K562 (cell line): ENCODE measurements around the gene MYO1B. TPM values are rescaled to one million over a fixed set of nuclear protein-coding genes. Genes with fewer than 3 reads are reported as not detected.

Source experiments
- ATAC-seq: fragments of 200-7000 bp; cut with Tn5 transposase; 3 replicates; pipeline ENCODE4 v1.9.1; 2020; ENCODE audit warnings: moderate library complexity
- BruUV-seq: library from RNA; stranded (reverse); fragments of 400-500 nt; replicated peaks from 2 replicates; lab custom pipeline; 2021; lab: Mats Ljungman, UMichigan
- CTCF ChIA-PET: fragments of 300-600 bp; formaldehyde crosslinking; extraction: SDS; loops from one replicate; lab custom pipeline; 2021; ENCODE audit warnings: low intra/inter-chr PET ratio; lab: Yijun Ruan, JAX
- POLR2A ChIA-PET: fragments of 300-600, 350-650 bp; sonication (Branson Sonifier 250); formaldehyde crosslinking; extraction: SDS; loops from one replicate; lab custom pipeline; 2021; ENCODE audit warnings: antibody characterized with exemption, inconsistent platforms; lab: Yijun Ruan, JAX
- DNase-seq, 4 experiments: peaks; one replicate each; pipeline versions ENCODE4 v3.0.0 to v3.0.0-alpha.2; 2011 to 2018; ENCODE audit warnings: low spot score in 3 of 4, mixed read lengths in 3 of 4; ENCODE audit errors: extremely low read depth in 1 of 4
- FAIRE-seq: peaks from 2 replicates; lab custom pipeline; 2011; peaks lifted over from hg19 to GRCh38; lab: Jason Lieb, UNC
- H2AFZ ChIP-seq: 2 replicates; pipeline ENCODE4 v1.6.0; 2011; ENCODE audit warnings: low read depth, low read length, control low read depth, inconsistent platforms
- H3K27ac ChIP-seq: fragments of 200-600 bp; 3 replicates; pipeline ENCODE4 v1.8.0; 2011; ENCODE audit warnings: low read depth, mild to moderate bottlenecking, control low read depth, inconsistent platforms, low read length, moderate library complexity, mixed read lengths; ENCODE audit errors: extremely low read depth
- H3K27me3 ChIP-seq, 2 experiments: fragments of 300-600 bp in 1 of 2; 2 replicates in 1 of 2; 3 replicates in 1 of 2; pipeline versions ENCODE4 v1.6.0 to v1.8.0; 2011; ENCODE audit warnings: inconsistent platforms in 2 of 2, low read length in 2 of 2, mild to moderate bottlenecking in 1 of 2, mixed read lengths in 1 of 2, moderate library complexity in 1 of 2; ENCODE audit not compliant: control insufficient read depth in 2 of 2, insufficient read depth in 2 of 2
- H3K36me3 ChIP-seq: fragments of 300-600 bp; 3 replicates; pipeline ENCODE4 v1.8.0; 2011; ENCODE audit warnings: mild to moderate bottlenecking, low read length, inconsistent platforms; ENCODE audit not compliant: control insufficient read depth, insufficient read depth
- H3K4me1 ChIP-seq, 2 experiments: fragments of 200-600 bp in 1 of 2; replicated peaks in 1 of 2; 2 replicates in 1 of 2; 3 replicates in 1 of 2; pipeline versions ENCODE4 v1.5.1 to v1.8.0; 2011; ENCODE audit warnings: inconsistent platforms in 2 of 2, low read length in 2 of 2, mild to moderate bottlenecking in 1 of 2, mixed read lengths in 1 of 2, moderate library complexity in 1 of 2; ENCODE audit not compliant: control insufficient read depth in 2 of 2, insufficient read depth in 2 of 2
- H3K4me2 ChIP-seq: 2 replicates; pipeline ENCODE4 v1.6.1; 2011; ENCODE audit warnings: low read length, control low read depth, inconsistent platforms, mixed read lengths; ENCODE audit not compliant: insufficient read depth
- H3K4me3 ChIP-seq: fragments of 200-600 bp; sonication (generic), shearing (Covaris generic); 2 replicates; pipeline ENCODE4 v1.5.1; 2016; ENCODE audit warnings: control low read depth, inconsistent platforms
- H3K79me2 ChIP-seq: fragments of 200-600 bp; 3 replicates; pipeline ENCODE4 v1.8.0; 2011; ENCODE audit warnings: low read length, inconsistent platforms; ENCODE audit not compliant: control insufficient read depth, insufficient read depth
- H3K9ac ChIP-seq, 2 experiments: 2 replicates each; pipeline versions ENCODE4 v1.6.0 to v1.6.1; 2011; ENCODE audit warnings: low read depth in 2 of 2, low read length in 2 of 2, control low read depth in 1 of 2, inconsistent platforms in 1 of 2, mild to moderate bottlenecking in 1 of 2, mixed read lengths in 1 of 2; ENCODE audit not compliant: insufficient read depth in 1 of 2
- H3K9me1 ChIP-seq: one replicate; pipeline ENCODE4 v1.6.0; 2011; ENCODE audit warnings: inconsistent platforms, mild to moderate bottlenecking, low read length, moderate library complexity; ENCODE audit not compliant: control insufficient read depth, insufficient read depth
- H3K9me3 ChIP-seq: replicated peaks from 2 replicates; pipeline ENCODE4 v1.5.1; 2011; ENCODE audit warnings: low read depth, low read length, inconsistent platforms; ENCODE audit not compliant: control insufficient read depth, insufficient read depth
- H4K20me1 ChIP-seq: replicated peaks from 2 replicates; pipeline ENCODE4 v1.6.1; 2011; ENCODE audit warnings: low read length, inconsistent platforms, mixed read lengths; ENCODE audit not compliant: control insufficient read depth, insufficient read depth
- ZNF134 ChIP-seq: fragments of 250-450 bp; sonication (Bioruptor Pico); conservative IDR thresholded peaks from 2 replicates; pipeline ENCODE4 v1.4.0; 2020
- WGBS: fragments of 100-300 bp; shearing (Covaris generic); methylation state at CpG from one replicate; pipeline ENCODE4 v1.1.6; 2016; ENCODE audit warnings: low coverage, mixed read lengths; ENCODE audit not compliant: insufficient coverage; ENCODE audit errors: missing lambda C conversion rate; 5-methylcytosine and 5-hydroxymethylcytosine counted together
- in situ Hi-C: fragments of 300-500 bp; cut with MboI; formaldehyde crosslinking; loops from 4 replicates; pipeline ENCODE4 v1.15.0; 2018; ENCODE audit warnings: inconsistent platforms, mixed read lengths
- intact Hi-C: fragments of 100-400 bp; cut with micrococcal nuclease; formaldehyde crosslinking; loops from 2 replicates; pipeline ENCODE4 v1.14.2; 2022
- polyA plus RNA-seq, 8 experiments: library from polyadenylated mRNA; depleted of rRNA in 4 of 8; stranded (reverse) in 5 of 8; unstranded in 3 of 8; fragments of >200 nt; fragmentation: Nextera tagmentation in 2 of 8; fragmentation: Illumina TruSeq in 1 of 8; extraction: Ambion mirVana in 2 of 8; extraction: Trizol in 1 of 8; gene quantifications; 2 replicates each; pipeline versions ENCODE4 v1.2.1 to v1.2.3, GENCODE V29; 2011 to 2014; ENCODE audit warnings: inconsistent platforms in 1 of 8, missing spikeins in 1 of 8
- total RNA-seq, 7 experiments: library from RNA; depleted of rRNA in 6 of 7; stranded (reverse); fragments of >200 nt in 6 of 7; fragmentation: Illumina TruSeq in 2 of 7; extraction: Trizol in 2 of 7; gene quantifications; 2 replicates each; pipeline versions ENCODE4 v1.2.1 to v1.2.3, GENCODE V29; 2011 to 2021; ENCODE audit warnings: low replicate concordance in 1 of 7
- TF ChIP-seq, protein P1 (sequence below), 3 experiments: fragments of 200-800 bp in 1 of 3; fragments of 250-450 bp in 1 of 3; fragments of 450-650 bp in 1 of 3; sonication (Bioruptor Pico) in 1 of 3; sonication (Bioruptor generic) in 1 of 3; formaldehyde crosslinking in 1 of 3; IDR thresholded peaks; 2 replicates each; pipeline versions ENCODE4 v1.6.1 to v1.8.0; 2016 to 2022; ENCODE audit warnings: mild to moderate bottlenecking in 2 of 3, missing genetic modification characterization in 2 of 3, missing compliant biosample characterization in 1 of 3, moderate library complexity in 1 of 3
- TF ChIP-seq, protein P2 (sequence below), 2 experiments: IDR thresholded peaks; 2 replicates each; pipeline ENCODE4 v1.6.1; 2011; ENCODE audit warnings: borderline replicate concordance in 1 of 2, control low read depth in 1 of 2, low read depth in 1 of 2, low read length in 1 of 2, mild to moderate bottlenecking in 1 of 2, mixed read lengths in 1 of 2, moderate library complexity in 1 of 2; ENCODE audit not compliant: insufficient read depth in 1 of 2, insufficient read length in 1 of 2, poor library complexity in 1 of 2, severe bottlenecking in 1 of 2; ENCODE audit errors: extremely low read depth in 1 of 2
- TF ChIP-seq, protein P3 (sequence below), 2 experiments: fragments of 450-650 bp; conservative IDR thresholded peaks; 2 replicates each; pipeline ENCODE4 v1.6.1; 2017; ENCODE audit warnings: mild to moderate bottlenecking in 2 of 2, moderate library complexity in 2 of 2
- TF ChIP-seq, protein P4 (sequence below): sonication (generic); formaldehyde crosslinking; IDR thresholded peaks from 2 replicates; pipeline ENCODE4 v1.8.1; 2023; ENCODE audit warnings: mild to moderate bottlenecking, missing genetic modification reagents

MYO1B gene
- total and polyA plus RNA-seq, 9 of the 15 experiments (the other 6 are each of a cell fraction or from before 2014, with no cell fraction given) = 0.04 to 0.33 (median 0.20) TPM; not detected in 5

DNA sequence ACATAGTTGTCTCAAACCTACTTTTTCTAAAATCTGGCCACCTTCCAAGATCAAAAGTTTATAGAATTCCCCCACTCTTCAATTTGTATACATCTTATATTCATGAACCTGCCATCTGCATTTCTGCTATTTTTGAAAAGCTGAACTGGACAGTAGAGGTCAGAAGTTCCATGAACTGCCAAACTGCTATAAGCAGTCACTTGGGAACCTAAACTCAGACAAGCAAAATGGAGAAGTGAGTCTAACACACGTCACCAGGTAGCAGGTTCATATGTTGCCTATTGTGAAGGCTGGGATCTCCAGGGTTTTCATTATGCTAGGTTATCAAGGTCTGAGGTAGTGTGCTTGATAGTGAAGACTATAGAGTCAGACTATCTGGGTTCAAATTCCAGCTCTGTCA is 2.0 kb upstream of the MYO1B start:
- H3K9me1 ChIP-seq = no peaks in the 10 kb centered on the region
- no peak overlapping the region for H3K4me2 ChIP-seq
- no peaks in the 10 kb centered on the region for H3K36me3 ChIP-seq
- no TSS peak for BruUV-seq
- CTCF ChIA-PET = no interaction called here
- H4K20me1 ChIP-seq = no peaks in the 10 kb centered on the region
- H3K9me3 ChIP-seq = no peaks in the 10 kb centered on the region
- no peaks in the 10 kb centered on the region for H3K27me3 ChIP-seq
- POLR2A ChIA-PET = no interaction called here
- TF ChIP-seq, protein P1, sequence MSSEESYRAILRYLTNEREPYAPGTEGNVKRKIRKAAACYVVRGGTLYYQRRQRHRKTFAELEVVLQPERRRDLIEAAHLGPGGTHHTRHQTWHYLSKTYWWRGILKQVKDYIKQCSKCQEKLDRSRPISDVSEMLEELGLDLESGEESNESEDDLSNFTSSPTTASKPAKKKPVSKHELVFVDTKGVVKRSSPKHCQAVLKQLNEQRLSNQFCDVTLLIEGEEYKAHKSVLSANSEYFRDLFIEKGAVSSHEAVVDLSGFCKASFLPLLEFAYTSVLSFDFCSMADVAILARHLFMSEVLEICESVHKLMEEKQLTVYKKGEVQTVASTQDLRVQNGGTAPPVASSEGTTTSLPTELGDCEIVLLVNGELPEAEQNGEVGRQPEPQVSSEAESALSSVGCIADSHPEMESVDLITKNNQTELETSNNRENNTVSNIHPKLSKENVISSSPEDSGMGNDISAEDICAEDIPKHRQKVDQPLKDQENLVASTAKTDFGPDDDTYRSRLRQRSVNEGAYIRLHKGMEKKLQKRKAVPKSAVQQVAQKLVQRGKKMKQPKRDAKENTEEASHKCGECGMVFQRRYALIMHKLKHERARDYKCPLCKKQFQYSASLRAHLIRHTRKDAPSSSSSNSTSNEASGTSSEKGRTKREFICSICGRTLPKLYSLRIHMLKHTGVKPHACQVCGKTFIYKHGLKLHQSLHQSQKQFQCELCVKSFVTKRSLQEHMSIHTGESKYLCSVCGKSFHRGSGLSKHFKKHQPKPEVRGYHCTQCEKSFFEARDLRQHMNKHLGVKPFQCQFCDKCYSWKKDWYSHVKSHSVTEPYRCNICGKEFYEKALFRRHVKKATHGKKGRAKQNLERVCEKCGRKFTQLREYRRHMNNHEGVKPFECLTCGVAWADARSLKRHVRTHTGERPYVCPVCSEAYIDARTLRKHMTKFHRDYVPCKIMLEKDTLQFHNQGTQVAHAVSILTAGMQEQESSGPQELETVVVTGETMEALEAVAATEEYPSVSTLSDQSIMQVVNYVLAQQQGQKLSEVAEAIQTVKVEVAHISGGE (CRISPR knock-in tag; IDR thresholded peaks at IDR 0.05) = no peak
- TF ChIP-seq, protein P2, sequence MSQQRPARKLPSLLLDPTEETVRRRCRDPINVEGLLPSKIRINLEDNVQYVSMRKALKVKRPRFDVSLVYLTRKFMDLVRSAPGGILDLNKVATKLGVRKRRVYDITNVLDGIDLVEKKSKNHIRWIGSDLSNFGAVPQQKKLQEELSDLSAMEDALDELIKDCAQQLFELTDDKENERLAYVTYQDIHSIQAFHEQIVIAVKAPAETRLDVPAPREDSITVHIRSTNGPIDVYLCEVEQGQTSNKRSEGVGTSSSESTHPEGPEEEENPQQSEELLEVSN (IDR thresholded peaks at IDR 0.05; ENCODE audit: borderline replicate concordance in 1 of 2, extremely low read depth in 1 of 2, insufficient read depth in 1 of 2, insufficient read length in 1 of 2, low read depth in 1 of 2, low read length in 1 of 2, poor library complexity in 1 of 2, severe bottlenecking in 1 of 2) = no peak
- TF ChIP-seq ZNF134 (CRISPR knock-in tag) = no peak
- TF ChIP-seq, protein P3, sequence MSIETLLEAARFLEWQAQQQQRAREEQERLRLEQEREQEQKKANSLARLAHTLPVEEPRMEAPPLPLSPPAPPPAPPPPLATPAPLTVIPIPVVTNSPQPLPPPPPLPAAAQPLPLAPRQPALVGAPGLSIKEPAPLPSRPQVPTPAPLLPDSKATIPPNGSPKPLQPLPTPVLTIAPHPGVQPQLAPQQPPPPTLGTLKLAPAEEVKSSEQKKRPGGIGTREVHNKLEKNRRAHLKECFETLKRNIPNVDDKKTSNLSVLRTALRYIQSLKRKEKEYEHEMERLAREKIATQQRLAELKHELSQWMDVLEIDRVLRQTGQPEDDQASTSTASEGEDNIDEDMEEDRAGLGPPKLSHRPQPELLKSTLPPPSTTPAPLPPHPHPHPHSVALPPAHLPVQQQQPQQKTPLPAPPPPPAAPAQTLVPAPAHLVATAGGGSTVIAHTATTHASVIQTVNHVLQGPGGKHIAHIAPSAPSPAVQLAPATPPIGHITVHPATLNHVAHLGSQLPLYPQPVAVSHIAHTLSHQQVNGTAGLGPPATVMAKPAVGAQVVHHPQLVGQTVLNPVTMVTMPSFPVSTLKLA (conservative IDR thresholded peaks at IDR 0.05) = no peak
- TF ChIP-seq, protein P4, sequence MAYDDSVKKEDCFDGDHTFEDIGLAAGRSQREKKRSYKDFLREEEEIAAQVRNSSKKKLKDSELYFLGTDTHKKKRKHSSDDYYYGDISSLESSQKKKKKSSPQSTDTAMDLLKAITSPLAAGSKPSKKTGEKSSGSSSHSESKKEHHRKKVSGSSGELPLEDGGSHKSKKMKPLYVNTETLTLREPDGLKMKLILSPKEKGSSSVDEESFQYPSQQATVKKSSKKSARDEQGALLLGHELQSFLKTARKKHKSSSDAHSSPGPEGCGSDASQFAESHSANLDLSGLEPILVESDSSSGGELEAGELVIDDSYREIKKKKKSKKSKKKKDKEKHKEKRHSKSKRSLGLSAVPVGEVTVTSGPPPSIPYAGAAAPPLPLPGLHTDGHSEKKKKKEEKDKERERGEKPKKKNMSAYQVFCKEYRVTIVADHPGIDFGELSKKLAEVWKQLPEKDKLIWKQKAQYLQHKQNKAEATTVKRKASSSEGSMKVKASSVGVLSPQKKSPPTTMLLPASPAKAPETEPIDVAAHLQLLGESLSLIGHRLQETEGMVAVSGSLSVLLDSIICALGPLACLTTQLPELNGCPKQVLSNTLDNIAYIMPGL (CRISPR knock-in tag) = no peak
- H2AFZ ChIP-seq = no peak overlapping the region
- no peak overlapping the region for H3K4me3 ChIP-seq
- no peak for FAIRE-seq
- no peak overlapping the region for H3K9ac ChIP-seq
- DNase-seq = no peak
- H3K79me2 ChIP-seq = no peaks in the 10 kb centered on the region
- no peak overlapping the region for H3K27ac ChIP-seq
- 7% methylated on average over 1 of the region's 1 CpG for WGBS
- no peak for ATAC-seq
- intact Hi-C loops (no loop called here), in situ Hi-C loops (no loop called here)
- peaks cover 0 to 12% of the 10 kb centered on the region in 2 experiments; a peak in 1 of 5 replicates for H3K4me1 ChIP-seq
